Mesendoderm (in vitro differentiated cells): ENCODE data around the gene NCAN.
A peak's percentile ranks its signal among the peaks of the same experiment; 100 is the strongest.
"Not testable (repeated sequence)": the region's sequence is repeated elsewhere in the genome, so short reads cannot be mapped to it uniquely, and the experiment has no call there.

Source experiments
- DNase-seq: peaks from one replicate; pipeline ENCODE4 v3.0.0; 2013
- H2AK5ac ChIP-seq: 2 replicates; pipeline ENCODE4 v1.6.1; 2013; ENCODE audit warnings: low read length, inconsistent platforms
- H2BK120ac ChIP-seq: 2 replicates; pipeline ENCODE4 v1.6.1; 2013; ENCODE audit warnings: low read depth, mild to moderate bottlenecking, low read length, moderate library complexity, mixed read lengths
- H2BK15ac ChIP-seq: replicated peaks from 2 replicates; pipeline ENCODE4 v1.6.1; 2013; ENCODE audit warnings: low read depth, mild to moderate bottlenecking, moderate library complexity
- H2BK5ac ChIP-seq: 2 replicates; pipeline ENCODE4 v1.6.1; 2013; ENCODE audit warnings: low read length, inconsistent platforms
- H3K18ac ChIP-seq: 2 replicates; pipeline ENCODE4 v1.6.1; 2013; ENCODE audit warnings: mild to moderate bottlenecking, low read length, mixed read lengths
- H3K23ac ChIP-seq: one replicate; pipeline ENCODE4 v1.6.1; 2013; ENCODE audit warnings: low read length
- H3K27ac ChIP-seq: 2 replicates; pipeline ENCODE4 v1.5.1; 2013; ENCODE audit warnings: low read depth, mild to moderate bottlenecking, inconsistent platforms, low read length, moderate library complexity
- H3K27me3 ChIP-seq: 2 replicates; pipeline ENCODE4 v1.6.1; 2013; ENCODE audit warnings: low read length, control low read depth, mild to moderate bottlenecking, inconsistent platforms; ENCODE audit not compliant: insufficient read depth, poor library complexity
- H3K36me3 ChIP-seq: 2 replicates; pipeline ENCODE4 v1.6.1; 2013; ENCODE audit warnings: low read length, inconsistent platforms; ENCODE audit not compliant: control insufficient read depth, insufficient read depth
- H3K4ac ChIP-seq: one replicate; pipeline ENCODE4 v1.6.1; 2013; ENCODE audit warnings: low read depth, mild to moderate bottlenecking, low read length, moderate library complexity
- H3K4me1 ChIP-seq: 2 replicates; pipeline ENCODE4 v1.6.1; 2013; ENCODE audit warnings: low read depth, low read length, inconsistent platforms; ENCODE audit not compliant: control insufficient read depth
- H3K4me2 ChIP-seq: 2 replicates; pipeline ENCODE4 v1.6.1; 2013; ENCODE audit warnings: low read length
- H3K4me3 ChIP-seq: 2 replicates; pipeline ENCODE4 v1.5.1; 2013; ENCODE audit warnings: mild to moderate bottlenecking, low read length
- H3K56ac ChIP-seq: one replicate; pipeline ENCODE4 v1.6.1; 2013; ENCODE audit warnings: low read length
- H3K79me1 ChIP-seq: 2 replicates; pipeline ENCODE4 v1.6.1; 2013; ENCODE audit warnings: low read length, inconsistent platforms
- H3K79me2 ChIP-seq: 2 replicates; pipeline ENCODE4 v1.6.1; 2013; ENCODE audit warnings: mild to moderate bottlenecking, low read length; ENCODE audit not compliant: control insufficient read depth, insufficient read depth
- H3K9ac ChIP-seq: 2 replicates; pipeline ENCODE4 v1.6.1; 2013; ENCODE audit warnings: low read length, inconsistent platforms
- H4K5ac ChIP-seq: one replicate; pipeline ENCODE4 v1.6.1; 2013; ENCODE audit warnings: low read length
- H4K8ac ChIP-seq: one replicate; pipeline ENCODE4 v1.6.1; 2013; ENCODE audit warnings: low read depth, mild to moderate bottlenecking, control low read depth, low read length, moderate library complexity
- WGBS: extraction: QIAGEN DNeasy Blood & Tissue Kit; methylation state at CpG from one replicate; pipeline ENCODE4 v1.1.7; 2013; ENCODE audit warnings: low lambda C conversion rate, missing lambda C conversion rate; ENCODE audit not compliant: insufficient coverage; ENCODE audit errors: extremely low coverage; 5-methylcytosine and 5-hydroxymethylcytosine counted together

Gene NCAN

GRCh38 chr19:19217099-19217498, 5.3 kb downstream of the NCAN start:
- Histone ChIP-seq H2BK5ac (no peak overlapping the region), H3K4ac (no peak overlapping the region), H3K27ac (no peak overlapping the region), H3K56ac (no peak overlapping the region), H2BK120ac (no peak overlapping the region), H3K79me2 (no peaks in the 10 kb centered on the region), H3K4me1 (no peaks in the 10 kb centered on the region), H2AK5ac (no peak overlapping the region), H3K4me3 (no peak overlapping the region), H3K9ac (no peak overlapping the region), H4K8ac (no peak overlapping the region), H2BK15ac (no peak overlapping the region), H3K23ac (no peak overlapping the region), H3K18ac (no peak overlapping the region), H3K36me3 (no peaks in the 10 kb centered on the region), H3K27me3 (peaks cover 6% of the 10 kb centered on the region), H4K5ac (no peak overlapping the region), H3K4me2 (no peak overlapping the region), H3K79me1 (no peaks in the 10 kb centered on the region)
- no CpG with 5 or more reads among the region's 4 CpGs for WGBS
- peak; percentile 81 for DNase-seq

GRCh38 chr19:19218911-19219310, 7.2 kb downstream of the NCAN start:
- H4K5ac ChIP-seq: no peak overlapping the region
- no CpG with 5 or more reads among the region's 21 CpGs for WGBS

DNA sequence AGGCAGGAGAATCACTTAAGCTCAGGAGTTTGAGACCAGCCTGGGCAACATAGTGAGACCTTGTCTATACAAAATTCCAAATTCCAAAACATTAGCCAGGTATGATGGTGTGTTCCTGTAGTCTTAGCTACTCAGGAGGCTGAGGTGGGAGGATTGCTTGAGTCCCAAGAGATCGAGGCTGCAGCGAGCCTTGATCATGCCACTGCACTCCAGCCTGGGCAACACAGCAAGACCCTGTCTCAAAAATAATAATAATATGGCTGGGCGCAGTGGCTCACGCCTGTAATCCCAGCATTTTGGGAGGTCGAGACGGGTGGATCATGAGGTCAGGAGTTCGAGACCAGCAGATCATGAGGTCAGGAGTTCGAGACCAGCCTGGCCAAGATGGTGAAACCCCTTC, 9.2 kb downstream of the NCAN start:
- H3K9ac ChIP-seq, DNase-seq, H4K5ac ChIP-seq, H3K4me1 ChIP-seq, H3K4me3 ChIP-seq, H2BK15ac ChIP-seq, H3K23ac ChIP-seq, H2BK120ac ChIP-seq, H3K4me2 ChIP-seq, H4K8ac ChIP-seq, H2BK5ac ChIP-seq, H3K27ac ChIP-seq, H3K27me3 ChIP-seq, H3K79me2 ChIP-seq, H2AK5ac ChIP-seq, H3K4ac ChIP-seq, H3K79me1 ChIP-seq, H3K56ac ChIP-seq, H3K18ac ChIP-seq, H3K36me3 ChIP-seq: not testable (repeated sequence)
- no CpG with 5 or more reads among the region's 8 CpGs for WGBS

More at GRCh38 chr19:19218911-19219310, 7.2 kb downstream of the NCAN start:
- Histone ChIP-seq H3K56ac (no peak overlapping the region), H3K27me3 (no peaks in the 10 kb centered on the region), H2AK5ac (no peak overlapping the region), H3K9ac (no peak overlapping the region), H2BK15ac (no peak overlapping the region), H3K79me1 (no peaks in the 10 kb centered on the region), H3K18ac (no peak overlapping the region), H2BK120ac (no peak overlapping the region), H3K4me1 (no peaks in the 10 kb centered on the region), H3K4ac (no peak overlapping the region), H3K4me2 (no peak overlapping the region), H3K27ac (no peak overlapping the region), H3K79me2 (no peaks in the 10 kb centered on the region), H3K36me3 (no peaks in the 10 kb centered on the region), H3K4me3 (no peak overlapping the region), H2BK5ac (no peak overlapping the region), H4K8ac (no peak overlapping the region), H3K23ac (no peak overlapping the region)
- no peak for DNase-seq

DNA sequence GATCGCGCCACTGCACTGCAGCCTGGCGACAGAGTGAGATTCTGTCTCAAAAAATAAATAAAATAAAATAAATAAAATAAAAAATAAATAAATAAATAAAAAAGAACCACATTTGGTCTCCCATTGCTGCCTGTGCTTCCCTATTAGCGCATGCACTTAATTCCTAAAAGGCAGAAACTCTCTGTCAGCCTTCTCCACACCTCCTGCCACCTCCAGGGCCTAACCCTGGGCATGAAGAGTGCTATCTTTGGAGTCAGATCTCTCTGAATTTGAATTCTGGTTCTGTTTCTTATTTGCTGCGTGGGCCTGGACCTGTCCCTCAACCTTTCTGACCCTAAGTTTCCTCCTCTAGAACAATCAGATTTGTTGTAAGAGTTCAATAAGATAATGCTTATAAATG, 11.3 kb downstream of the NCAN start:
- Histone ChIP-seq H3K27me3 (peaks cover 2% of the 10 kb centered on the region), H2BK5ac (no peak overlapping the region), H2BK15ac (no peak overlapping the region)

GRCh38 chr19:19223636-19224035, 11.9 kb downstream of the NCAN start:
- Histone ChIP-seq H3K79me2 (no peaks in the 10 kb centered on the region), H2AK5ac (no peak overlapping the region), H3K56ac (no peak overlapping the region), H3K18ac (no peak overlapping the region), H3K27me3 (peaks cover 2% of the 10 kb centered on the region), H3K4ac (no peak overlapping the region), H3K4me1 (no peaks in the 10 kb centered on the region), H2BK15ac (no peak overlapping the region), H3K36me3 (no peaks in the 10 kb centered on the region), H2BK120ac (no peak overlapping the region), H3K79me1 (no peaks in the 10 kb centered on the region), H3K4me2 (no peak overlapping the region), H4K8ac (no peak overlapping the region), H3K4me3 (no peak overlapping the region), H3K23ac (no peak overlapping the region), H2BK5ac (no peak overlapping the region), H3K27ac (no peak overlapping the region), H4K5ac (no peak overlapping the region), H3K9ac (no peak overlapping the region)
- DNase-seq: no peak
- WGBS: no CpG with 5 or more reads among the region's 6 CpGs

More for the DNA sequence above, 11.3 kb downstream of the NCAN start:
- no peak overlapping the region for H4K8ac ChIP-seq
- no peak overlapping the region for H3K56ac ChIP-seq
- no peak overlapping the region for H3K9ac ChIP-seq
- no peak overlapping the region for H3K4me3 ChIP-seq
- no peak overlapping the region for H3K27ac ChIP-seq
- H3K4ac ChIP-seq: no peak overlapping the region
- no peak overlapping the region for H3K23ac ChIP-seq
- no peak overlapping the region for H2AK5ac ChIP-seq
- WGBS: no CpG with 5 or more reads among the region's 5 CpGs
- no peaks in the 10 kb centered on the region for H3K79me1 ChIP-seq
- H2BK120ac ChIP-seq: no peak overlapping the region
- H3K4me1 ChIP-seq: no peaks in the 10 kb centered on the region
- H3K79me2 ChIP-seq: no peaks in the 10 kb centered on the region
- H3K36me3 ChIP-seq: no peaks in the 10 kb centered on the region
- H3K18ac ChIP-seq: no peak overlapping the region
- H3K4me2 ChIP-seq: no peak overlapping the region
- H4K5ac ChIP-seq: no peak overlapping the region
- DNase-seq: no peak

GRCh38 chr19:19224150-19224851, 12.5 kb downstream of the NCAN start:
- Histone ChIP-seq H3K9ac (no peak overlapping the region), H2AK5ac (no peak overlapping the region), H3K4me1 (no peaks in the 10 kb centered on the region), H3K18ac (no peak overlapping the region), H4K5ac (no peak overlapping the region), H4K8ac (no peak overlapping the region), H2BK5ac (no peak overlapping the region), H3K27ac (no peak overlapping the region), H3K4ac (no peak overlapping the region), H3K79me1 (no peaks in the 10 kb centered on the region), H3K4me2 (no peak overlapping the region), H3K36me3 (no peaks in the 10 kb centered on the region), H3K4me3 (no peak overlapping the region), H3K56ac (peak overlapping the region; percentile 81), H2BK120ac (no peak overlapping the region), H3K23ac (no peak overlapping the region), H3K27me3 (peaks cover 2% of the 10 kb centered on the region), H3K79me2 (no peaks in the 10 kb centered on the region), H2BK15ac (no peak overlapping the region)
- WGBS: no CpG with 5 or more reads among the region's 17 CpGs
- no peak for DNase-seq
